Endothelial cell of hepatic sinusoid (primary cell): ENCODE results near the gene MBD3L4.
"Not testable (repeated sequence)": the region's sequence is repeated elsewhere in the genome, so short reads cannot be mapped to it uniquely, and the experiment has no call there.

Source experiments
- in situ Hi-C: cut with HindIII; loops from 2 replicates; pipeline ENCODE4 v1.10.0; 2017; ENCODE audit warnings: low sequenced_read_pairs

Gene MBD3L4

GRCh38 chr19:7040079-7040478 lies at the start of gene MBD3L4:
Gene MBD3L4, minus strand, starts transcription at chr19:7040179. Its CDS starts 35 bp downstream, at chr19:7040144.
- in situ Hi-C loops = not testable (repeated sequence)

- in situ Hi-C loops = no loop called here
These were observed 49.0 kb upstream of the MBD3L4 start for GRCh38 chr19:7088999-7089398.

DNA sequence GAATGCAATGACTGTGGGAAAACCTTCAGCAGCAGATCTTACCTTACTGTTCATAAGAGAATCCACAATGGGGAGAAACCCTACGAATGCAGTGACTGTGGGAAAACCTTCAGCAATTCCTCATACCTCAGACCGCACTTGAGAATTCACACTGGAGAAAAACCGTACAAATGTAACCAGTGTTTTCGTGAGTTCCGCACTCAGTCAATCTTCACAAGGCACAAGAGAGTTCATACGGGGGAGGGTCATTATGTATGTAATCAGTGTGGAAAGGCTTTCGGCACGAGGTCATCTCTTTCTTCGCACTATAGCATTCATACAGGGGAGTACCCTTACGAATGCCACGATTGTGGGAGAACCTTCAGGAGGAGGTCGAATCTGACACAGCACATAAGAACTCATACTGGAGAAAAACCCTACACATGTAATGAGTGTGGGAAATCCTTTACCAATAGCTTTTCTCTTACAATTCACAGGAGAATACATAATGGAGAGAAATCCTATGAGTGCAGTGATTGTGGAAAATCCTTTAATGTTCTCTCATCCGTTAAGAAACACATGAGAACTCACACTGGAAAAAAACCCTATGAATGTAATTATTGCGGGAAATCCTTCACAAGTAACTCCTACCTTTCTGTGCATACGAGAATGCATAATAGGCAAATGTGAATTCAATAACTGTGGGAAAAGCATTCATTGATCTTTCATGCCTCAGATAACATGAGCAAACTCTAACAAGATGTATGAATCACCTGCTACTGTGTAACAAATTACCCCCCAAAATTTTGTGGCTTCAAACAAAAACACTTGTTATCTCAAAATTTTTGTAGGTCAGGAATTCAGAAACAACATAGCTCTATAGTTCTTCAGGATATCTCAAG lies 43.3 kb upstream of the MBD3L4 start:
- in situ Hi-C loops = no loop called here

GRCh38 chr19:7078008-7078407 lies 38.0 kb upstream of the MBD3L4 start:
- in situ Hi-C loops = no loop called here

GRCh38 chr19:7076151-7076550 lies 36.2 kb upstream of the MBD3L4 start:
- in situ Hi-C loops = no loop called here

- in situ Hi-C loops = no loop called here
These were observed 34.8 kb upstream of the MBD3L4 start for GRCh38 chr19:7074705-7075282.

- in situ Hi-C loops = no loop called here
These were observed 32.6 kb upstream of the MBD3L4 start for GRCh38 chr19:7072541-7072940.

DNA sequence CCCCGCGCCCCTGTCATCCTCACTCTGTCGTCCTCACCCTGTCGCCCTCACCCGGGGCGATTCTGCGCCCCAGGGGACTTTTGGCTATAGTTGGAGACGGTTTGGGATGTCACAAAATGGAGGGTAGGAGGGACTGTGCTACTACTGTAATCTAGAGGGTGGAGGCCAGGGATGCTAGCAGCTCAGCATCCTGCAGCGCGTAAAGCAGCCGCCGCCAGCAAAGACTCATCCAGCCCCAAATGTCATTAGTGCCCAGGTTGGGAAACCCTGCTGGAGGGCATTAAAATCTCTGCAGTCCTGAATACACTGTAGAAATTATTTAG lies 29.9 kb upstream of the MBD3L4 start:
- in situ Hi-C loops = no loop called here

GRCh38 chr19:7069042-7069903 lies 29.3 kb upstream of the MBD3L4 start, which contains the start of gene ZNF557:
Gene ZNF557, plus strand, starts transcription at chr19:7069703. Its CDS starts 5,372 bp downstream, at chr19:7075075.
- in situ Hi-C loops = no loop called here

- in situ Hi-C loops = no loop called here
These were observed 28.6 kb upstream of the MBD3L4 start for GRCh38 chr19:7068599-7068998.

- in situ Hi-C loops = no loop called here
These were observed 27.7 kb upstream of the MBD3L4 start for GRCh38 chr19:7067716-7068115.

DNA sequence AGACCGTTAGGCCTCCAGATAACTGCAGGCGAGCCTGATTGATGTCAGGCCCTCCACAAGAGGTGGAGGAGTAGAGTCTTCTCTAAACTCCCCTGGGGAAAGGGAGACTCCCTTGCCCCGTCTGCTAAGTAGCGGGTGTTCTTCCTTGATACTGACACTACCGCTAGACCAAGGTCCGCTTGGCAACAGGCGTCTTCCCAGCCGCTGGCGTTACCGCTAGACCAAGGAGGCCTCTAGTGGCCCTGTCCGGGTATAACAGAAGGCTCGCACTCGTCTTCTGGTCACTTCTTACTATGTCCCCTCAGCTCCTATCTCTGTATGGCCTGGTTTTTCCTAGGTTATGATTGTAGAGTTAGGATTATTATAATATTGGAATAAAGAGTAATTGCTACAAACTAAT lies 27.1 kb upstream of the MBD3L4 start:
- in situ Hi-C loops = not testable (repeated sequence)

- in situ Hi-C loops = no loop called here
These were observed 23.9 kb upstream of the MBD3L4 start for GRCh38 chr19:7063764-7064418.

- in situ Hi-C loops = no loop called here
These were observed 23.4 kb upstream of the MBD3L4 start for GRCh38 chr19:7063339-7063738.

GRCh38 chr19:7059977-7060376 lies 20.0 kb upstream of the MBD3L4 start:
- in situ Hi-C loops = not testable (repeated sequence)

DNA sequence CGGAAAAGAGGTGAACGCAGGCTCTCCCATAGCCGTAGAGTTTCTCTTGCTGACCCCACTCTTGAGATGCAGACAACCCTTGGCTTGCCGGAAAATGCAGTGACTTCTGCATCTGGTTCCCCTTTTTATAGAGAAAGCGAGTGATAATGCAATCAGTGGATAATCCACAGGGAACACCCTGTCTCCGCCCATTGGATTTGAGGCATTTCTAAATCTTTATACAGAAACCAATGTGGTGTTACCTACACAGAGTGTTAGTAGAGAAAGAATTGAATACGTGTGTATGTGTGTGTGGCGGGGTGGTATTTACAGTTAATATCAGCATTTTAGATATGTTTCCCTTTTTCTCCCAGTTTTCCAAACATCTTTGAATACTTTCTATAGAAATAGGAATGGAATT lies 18.6 kb upstream of the MBD3L4 start, which contains the start of gene MBD3L3:
MBD3L3 (minus strand) TSS at position 101 of the 400 bp plus-strand sequence; CDS start at position 30, 71 bp downstream.
- in situ Hi-C loops = not testable (repeated sequence)

DNA sequence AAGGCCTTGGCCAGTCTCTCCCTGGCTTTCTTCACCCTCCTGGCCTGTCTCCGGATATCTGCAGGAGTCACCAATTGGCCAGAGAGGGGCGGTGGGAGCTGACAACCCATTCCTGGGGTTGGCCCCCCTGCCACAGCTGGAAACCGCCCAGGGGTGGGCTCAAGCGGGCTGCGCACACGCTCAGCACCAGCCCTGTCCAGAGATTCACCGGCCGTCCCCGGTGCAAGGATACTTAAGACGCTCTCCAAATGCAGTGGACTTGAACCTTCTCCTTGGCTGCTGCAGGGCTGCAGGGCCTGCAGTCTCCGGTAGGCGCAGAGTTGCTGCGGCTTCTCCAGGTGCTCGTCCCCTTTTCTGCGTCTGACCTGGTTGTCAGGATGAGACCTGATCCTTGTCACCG lies 16.4 kb upstream of the MBD3L4 start:
- in situ Hi-C loops = not testable (repeated sequence)

- in situ Hi-C loops = not testable (repeated sequence)
These were observed 15.7 kb upstream of the MBD3L4 start for GRCh38 chr19:7055679-7056078.

- in situ Hi-C loops = not testable (repeated sequence)
These were observed 14.8 kb upstream of the MBD3L4 start for GRCh38 chr19:7054635-7055368.

- in situ Hi-C loops = not testable (repeated sequence)
These were observed 12.9 kb upstream of the MBD3L4 start for GRCh38 chr19:7052896-7053295.
